ENCODE data around the gene CDH13. TPM values are rescaled to one million over a fixed set of nuclear protein-coding genes. Genes with fewer than 3 reads are reported as not detected.

The CDH13 gene
- total and polyA plus RNA-seq, 12 donors, result 0.86 to 30.6 (median 2.4) TPM

DNA sequence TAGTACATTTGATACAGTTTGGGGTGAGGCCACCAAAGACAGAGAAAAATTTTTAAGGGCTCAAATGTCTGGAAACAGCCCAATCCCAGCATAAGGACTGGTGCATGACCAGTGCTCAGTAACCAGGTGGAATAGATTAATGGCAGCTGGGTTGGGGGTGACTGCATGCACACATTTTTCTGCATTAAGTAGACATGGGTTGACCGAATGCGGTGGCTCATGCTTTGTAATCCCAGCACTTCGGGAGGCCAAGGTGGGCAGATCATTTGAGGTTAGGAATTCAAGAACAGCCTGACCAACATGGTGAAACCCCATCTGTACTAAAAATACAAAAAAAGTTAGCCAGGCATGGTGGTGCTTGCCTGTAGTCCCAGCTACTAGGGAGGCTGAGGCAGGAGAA is 1060.0 kb downstream of the CDH13 start:
- WGBS, 4 donors, result 74 to 93% (median 86%) methylated on average over 3 of the region's 3 CpGs
- TF ChIP-seq, protein P1, sequence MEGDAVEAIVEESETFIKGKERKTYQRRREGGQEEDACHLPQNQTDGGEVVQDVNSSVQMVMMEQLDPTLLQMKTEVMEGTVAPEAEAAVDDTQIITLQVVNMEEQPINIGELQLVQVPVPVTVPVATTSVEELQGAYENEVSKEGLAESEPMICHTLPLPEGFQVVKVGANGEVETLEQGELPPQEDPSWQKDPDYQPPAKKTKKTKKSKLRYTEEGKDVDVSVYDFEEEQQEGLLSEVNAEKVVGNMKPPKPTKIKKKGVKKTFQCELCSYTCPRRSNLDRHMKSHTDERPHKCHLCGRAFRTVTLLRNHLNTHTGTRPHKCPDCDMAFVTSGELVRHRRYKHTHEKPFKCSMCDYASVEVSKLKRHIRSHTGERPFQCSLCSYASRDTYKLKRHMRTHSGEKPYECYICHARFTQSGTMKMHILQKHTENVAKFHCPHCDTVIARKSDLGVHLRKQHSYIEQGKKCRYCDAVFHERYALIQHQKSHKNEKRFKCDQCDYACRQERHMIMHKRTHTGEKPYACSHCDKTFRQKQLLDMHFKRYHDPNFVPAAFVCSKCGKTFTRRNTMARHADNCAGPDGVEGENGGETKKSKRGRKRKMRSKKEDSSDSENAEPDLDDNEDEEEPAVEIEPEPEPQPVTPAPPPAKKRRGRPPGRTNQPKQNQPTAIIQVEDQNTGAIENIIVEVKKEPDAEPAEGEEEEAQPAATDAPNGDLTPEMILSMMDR (IDR thresholded peaks at IDR 0.05), result no peak
- Histone ChIP-seq H3K36me3 (replicated peaks in 1 of 2) (no peaks in the 10 kb centered on the region), H3K27me3 (no peaks in the 10 kb centered on the region), H3K4me3 (no peak overlapping the region), H3K4me1 (replicated peaks in 1 of 2) (no peaks in the 10 kb centered on the region), H3K27ac (no peak overlapping the region), H3K9me3 (replicated peaks in 1 of 3) (no peaks in the 10 kb centered on the region)
- intact Hi-C loops (cut with DNase I), result no loop called here
- no peak for DNase-seq

DNA sequence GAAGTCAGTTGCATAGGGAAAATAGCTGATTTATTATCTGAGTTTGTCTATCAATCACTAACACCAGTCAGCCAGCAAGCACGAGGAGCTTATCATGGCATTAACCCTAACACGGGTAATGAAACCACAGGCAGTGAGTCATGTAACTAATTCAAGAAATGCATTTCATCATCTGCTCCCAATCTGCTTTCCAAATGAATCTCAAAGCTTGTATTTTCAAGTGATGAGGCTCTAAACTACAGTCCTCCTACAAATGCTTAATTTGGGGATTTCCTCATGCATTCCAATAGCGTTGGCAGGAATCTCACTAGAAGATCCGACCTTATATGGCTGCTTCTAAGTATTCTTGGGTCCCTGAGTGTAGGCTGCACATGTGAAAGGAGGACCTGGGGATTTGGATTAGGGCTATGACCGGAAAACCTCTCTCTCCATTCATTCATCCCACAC is 1062.6 kb downstream of the CDH13 start:
- H3K27me3 ChIP-seq, result peaks cover 3% of the 10 kb centered on the region
- H3K36me3 ChIP-seq (replicated peaks in 1 of 2), result no peaks in the 10 kb centered on the region
- DNase-seq, result peak in 2 of 7 donors; percentile 25 to 29
- intact Hi-C loops (cut with DNase I), result no loop called here
- no peak for TF ChIP-seq POLR2A (IDR thresholded peaks at IDR 0.05)
- TF ChIP-seq, protein P1 (IDR thresholded peaks at IDR 0.05), result no peak
- no peak overlapping the region for H3K27ac ChIP-seq
- H3K4me1 ChIP-seq (replicated peaks in 1 of 2), result no peaks in the 10 kb centered on the region
- H3K9me3 ChIP-seq (replicated peaks in 1 of 3), result no peaks in the 10 kb centered on the region
- WGBS, 4 donors, result 35 to 42% (median 38%) methylated on average over 5 of the region's 5 CpGs
- no peak overlapping the region for H3K4me3 ChIP-seq

DNA sequence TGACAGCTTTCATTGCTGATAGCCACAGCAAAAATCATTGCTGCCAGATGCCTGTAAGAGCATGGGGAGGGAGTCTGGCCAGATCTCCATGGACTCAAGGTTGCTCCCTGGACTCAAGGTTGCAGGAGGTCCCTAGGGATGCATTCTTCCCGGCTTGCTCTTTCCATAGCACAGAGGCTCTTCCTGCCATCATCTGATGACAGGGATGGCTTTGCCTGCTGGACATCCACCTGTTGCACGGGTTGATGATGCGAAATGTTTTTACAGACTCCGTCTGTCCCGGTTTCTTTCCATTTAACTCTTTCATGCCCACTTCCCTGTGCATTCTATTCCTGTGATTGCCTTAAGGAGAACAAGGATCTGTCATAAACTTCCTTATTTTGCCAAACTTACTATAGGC is 1065.5 kb downstream of the CDH13 start:
- intact Hi-C loops (cut with DNase I), result no loop called here
- DNase-seq, result no peak
- 8 to 15% (median 11%) methylated on average over 5 of the region's 5 CpGs for WGBS, 4 donors

DNA sequence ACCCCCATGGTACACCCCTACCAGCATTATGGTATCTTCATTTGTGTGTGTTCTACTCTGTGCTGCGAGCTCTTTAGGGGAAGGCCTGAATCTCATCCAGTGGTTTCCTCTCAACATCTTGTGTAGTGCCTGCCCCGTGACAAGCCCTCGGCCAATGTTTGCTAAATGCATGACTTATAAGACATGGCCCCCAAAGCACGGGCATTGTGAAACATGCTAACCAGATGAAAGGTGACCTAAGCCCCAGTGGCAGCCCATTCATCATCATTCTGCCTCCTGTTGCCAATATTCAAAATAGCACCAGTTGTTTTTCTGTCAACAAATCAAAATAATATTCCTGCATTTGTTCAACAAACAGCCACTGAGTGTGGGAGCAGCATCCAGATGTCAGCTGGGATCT is 1072.2 kb downstream of the CDH13 start:
- DNase-seq, result no peak
- no peaks in the 10 kb centered on the region for H3K36me3 ChIP-seq (replicated peaks in 1 of 2)
- H3K4me3 ChIP-seq, result no peak overlapping the region
- H3K9me3 ChIP-seq (replicated peaks in 1 of 3), result no peaks in the 10 kb centered on the region
- no peak overlapping the region for H3K27ac ChIP-seq
- no peaks in the 10 kb centered on the region for H3K4me1 ChIP-seq (replicated peaks in 1 of 2)
- WGBS, 4 donors, result 73 to 83% (median 77%) methylated on average over 4 of the region's 4 CpGs
- intact Hi-C loops (cut with DNase I), result no loop called here
- no peak for TF ChIP-seq POLR2A (IDR thresholded peaks at IDR 0.05)
- TF ChIP-seq, protein P1 (IDR thresholded peaks at IDR 0.05), result no peak
- H3K27me3 ChIP-seq, result peaks cover 1% of the 10 kb centered on the region

More for the DNA sequence above, 1065.5 kb downstream of the CDH13 start:
- H3K27me3 ChIP-seq, result peaks cover 3% of the 10 kb centered on the region
- H3K36me3 ChIP-seq (replicated peaks in 1 of 2), result no peaks in the 10 kb centered on the region
- TF ChIP-seq POLR2A (IDR thresholded peaks at IDR 0.05), result no peak
- TF ChIP-seq, protein P1 (IDR thresholded peaks at IDR 0.05), result no peak
- no peak overlapping the region for H3K4me3 ChIP-seq
- no peak overlapping the region for H3K27ac ChIP-seq
- no peaks in the 10 kb centered on the region for H3K9me3 ChIP-seq (replicated peaks in 1 of 3)
- no peaks in the 10 kb centered on the region for H3K4me1 ChIP-seq (replicated peaks in 1 of 2)

Measured in adrenal gland (tissue), 12 donors.